Right lobe of liver (tissue), 6 donors: ENCODE results near the gene WBP2NL. TPM values are rescaled to one million over a fixed set of nuclear protein-coding genes. Genes with fewer than 3 reads are reported as not detected.

Experiments used
- ATAC-seq, 4 donors: fragments of 200-7000 bp; cut with Tn5 transposase; one replicate each; pipeline ENCODE4 v1.9.1; 2020; ENCODE audit warnings: mild to moderate bottlenecking in 4 of 4, moderate library complexity in 4 of 4
- DNase-seq, 3 donors: peaks; one replicate each; pipeline ENCODE4 v3.0.0-alpha.2; 2020
- H3K27ac ChIP-seq, 3 donors: fragments of 200-600 bp; one replicate each; pipeline ENCODE4 v1.8.0; 2022
- H3K27me3 ChIP-seq, 2 donors: fragments of 200-600 bp; one replicate each; pipeline ENCODE4 v1.8.0; 2022
- H3K36me3 ChIP-seq, 4 donors: fragments of 200-600 bp; sonication (generic) in 1 of 4; one replicate each; pipeline versions ENCODE4 v1.5.1 to v1.8.0; 2017 to 2022; ENCODE audit warnings: control low read depth in 1 of 4
- H3K4me1 ChIP-seq, 4 donors: fragments of 200-600 bp; sonication (generic) in 1 of 4; one replicate each; pipeline versions ENCODE4 v1.5.1 to v1.8.0; 2017 to 2022; ENCODE audit warnings: control low read depth in 1 of 4
- H3K4me3 ChIP-seq, 3 donors: fragments of 200-600 bp; one replicate each; pipeline ENCODE4 v1.8.0; 2022
- H3K9me3 ChIP-seq, 4 donors: fragments of 200-600 bp; sonication (generic) in 1 of 4; one replicate each; pipeline versions ENCODE4 v1.5.1 to v1.8.0; 2017 to 2022; ENCODE audit warnings: control low read depth in 1 of 4
- POLR2A ChIP-seq: fragments of 450-650 bp; IDR thresholded peaks from one replicate; pipeline ENCODE4 v1.6.1; 2017; ENCODE audit warnings: antibody characterized with exemption, mild to moderate bottlenecking
- WGBS: methylation state at CpG from one replicate; pipeline ENCODE4 v1.1.6; 2018; ENCODE audit warnings: low coverage, low lambda C conversion rate; ENCODE audit not compliant: insufficient coverage; ENCODE audit errors: missing lambda C conversion rate; 5-methylcytosine and 5-hydroxymethylcytosine counted together
- intact Hi-C, 2 donors: fragments of 100-400 bp; cut with DNase I; formaldehyde crosslinking; loops; one replicate each; pipeline versions ENCODE4 v1.11.2 to v1.14.1; 2022
- total RNA-seq, 6 experiments: library from RNA; depleted of rRNA in 2 of 6; stranded (reverse); fragments of >200 nt in 2 of 6; fragmentation: NEBNext Ultra II Directional in 3 of 6; extraction: Animal tissue kit (Norgen Biotek cat#: 25700) in 3 of 6; gene quantifications; one replicate each; pipeline versions ENCODE4 v1.1.0 to v1.2.4, GENCODE V29; 2016 to 2023
- TF ChIP-seq, protein P1 (sequence below), 4 donors: fragments of 200-600 bp in 3 of 4; fragments of 450-650 bp in 1 of 4; IDR thresholded peaks; one replicate each; pipeline versions ENCODE4 v1.5.1 to v1.8.0; 2016 to 2022; ENCODE audit warnings: antibody characterized with exemption in 4 of 4, mild to moderate bottlenecking in 2 of 4
- donor health status: DM: no; HTN: yes; CAD: no.
- donor health status: DM: no; HTN: no; CAD: no.
- donor health status: DM: no; HTN: no; CAD: no.
- donor health status: DM: no; HTN: yes; CAD: no.
- donor health status: DM: no; HTN: yes; CAD: no.

WBP2NL gene
- total RNA-seq, 6 experiments from 2014 or later, result 0.12 to 0.72 (median 0.63) TPM

DNA sequence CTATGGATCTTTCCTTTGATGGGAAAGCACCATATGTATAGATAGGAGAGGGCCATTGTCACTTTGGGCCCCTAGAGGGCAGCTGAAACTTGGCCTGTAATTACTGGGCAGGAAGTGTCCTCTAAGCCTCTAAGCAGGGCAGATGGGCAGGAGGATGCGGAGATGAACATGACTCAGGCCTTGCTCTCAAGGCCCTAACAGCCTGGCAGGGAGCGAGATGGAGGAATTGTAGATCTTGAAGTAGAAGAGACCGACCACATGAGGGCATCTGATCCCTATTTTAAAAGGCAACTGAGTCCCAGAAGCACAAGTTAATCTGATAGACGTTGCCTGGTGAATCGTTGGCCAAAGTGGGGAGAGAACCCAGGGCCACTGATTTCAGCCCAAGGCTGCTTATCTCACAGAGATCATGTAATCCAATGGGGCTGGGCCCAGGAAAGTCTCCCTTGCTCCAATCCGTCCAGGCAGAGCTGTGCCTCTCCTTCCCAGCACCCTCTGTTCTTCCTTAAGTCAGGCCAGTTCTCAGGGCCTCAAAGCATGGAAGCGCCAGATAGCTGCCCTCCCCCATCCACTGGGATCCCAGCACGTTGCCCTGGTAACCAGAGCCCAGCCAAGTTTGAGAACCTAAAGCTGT is 31.9 kb upstream of the WBP2NL start:
- Histone ChIP-seq H3K9me3 (no peaks in the 10 kb centered on the region), H3K4me3 (no peak overlapping the region), H3K27me3 (no peaks in the 10 kb centered on the region), H3K27ac (no peak overlapping the region), H3K4me1 (no peaks in the 10 kb centered on the region), H3K36me3 (no peaks in the 10 kb centered on the region)
- intact Hi-C loops, result loop anchor here in 1 of 2 donors (10.0 kb wide), 1 partner anchor 468 kb away; the partner anchor contains the start of gene NFAM1
- 31% methylated on average over 7 of the region's 8 CpGs for WGBS
- ATAC-seq, result peak; percentile 70 to 91 (median 83)
- TF ChIP-seq POLR2A, result no peak
- TF ChIP-seq, protein P1, sequence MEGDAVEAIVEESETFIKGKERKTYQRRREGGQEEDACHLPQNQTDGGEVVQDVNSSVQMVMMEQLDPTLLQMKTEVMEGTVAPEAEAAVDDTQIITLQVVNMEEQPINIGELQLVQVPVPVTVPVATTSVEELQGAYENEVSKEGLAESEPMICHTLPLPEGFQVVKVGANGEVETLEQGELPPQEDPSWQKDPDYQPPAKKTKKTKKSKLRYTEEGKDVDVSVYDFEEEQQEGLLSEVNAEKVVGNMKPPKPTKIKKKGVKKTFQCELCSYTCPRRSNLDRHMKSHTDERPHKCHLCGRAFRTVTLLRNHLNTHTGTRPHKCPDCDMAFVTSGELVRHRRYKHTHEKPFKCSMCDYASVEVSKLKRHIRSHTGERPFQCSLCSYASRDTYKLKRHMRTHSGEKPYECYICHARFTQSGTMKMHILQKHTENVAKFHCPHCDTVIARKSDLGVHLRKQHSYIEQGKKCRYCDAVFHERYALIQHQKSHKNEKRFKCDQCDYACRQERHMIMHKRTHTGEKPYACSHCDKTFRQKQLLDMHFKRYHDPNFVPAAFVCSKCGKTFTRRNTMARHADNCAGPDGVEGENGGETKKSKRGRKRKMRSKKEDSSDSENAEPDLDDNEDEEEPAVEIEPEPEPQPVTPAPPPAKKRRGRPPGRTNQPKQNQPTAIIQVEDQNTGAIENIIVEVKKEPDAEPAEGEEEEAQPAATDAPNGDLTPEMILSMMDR (IDR thresholded peaks at IDR 0.05), result peak; percentile 44 to 54 (median 48)
- no peak for DNase-seq

DNA sequence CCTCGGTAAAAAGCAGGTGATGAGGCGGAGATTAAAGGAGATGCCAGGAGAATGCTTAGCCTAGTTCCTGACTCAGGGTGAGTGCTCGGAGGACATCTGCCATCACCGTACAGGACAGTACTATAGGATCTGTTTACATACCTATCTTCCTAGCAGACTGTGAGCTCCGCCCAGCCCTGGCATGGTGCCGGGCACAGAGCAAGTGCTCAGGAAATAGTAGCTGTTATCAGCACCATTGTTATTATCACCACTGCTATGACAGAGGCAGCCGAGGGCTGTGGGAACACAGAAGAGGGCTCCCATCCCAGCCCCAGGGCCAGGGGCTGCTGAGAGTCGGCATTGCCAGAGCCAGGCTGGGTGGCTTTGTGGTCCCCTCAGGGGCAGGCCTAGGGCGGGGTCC is 30.0 kb upstream of the WBP2NL start:
- Histone ChIP-seq H3K36me3 (no peaks in the 10 kb centered on the region), H3K4me1 (no peaks in the 10 kb centered on the region), H3K4me3 (no peak overlapping the region), H3K27me3 (no peaks in the 10 kb centered on the region), H3K27ac (no peak overlapping the region), H3K9me3 (no peaks in the 10 kb centered on the region)
- ATAC-seq (no peak), DNase-seq (no peak)
- TF ChIP-seq, protein P1 (IDR thresholded peaks at IDR 0.05), result no peak
- TF ChIP-seq POLR2A, result no peak
- intact Hi-C loops, result loop anchor here in 1 of 2 donors (10.0 kb wide), 1 partner anchor 466 kb away; the partner anchor contains the start of gene NFAM1
- 49% methylated on average over 6 of the region's 9 CpGs for WGBS

DNA sequence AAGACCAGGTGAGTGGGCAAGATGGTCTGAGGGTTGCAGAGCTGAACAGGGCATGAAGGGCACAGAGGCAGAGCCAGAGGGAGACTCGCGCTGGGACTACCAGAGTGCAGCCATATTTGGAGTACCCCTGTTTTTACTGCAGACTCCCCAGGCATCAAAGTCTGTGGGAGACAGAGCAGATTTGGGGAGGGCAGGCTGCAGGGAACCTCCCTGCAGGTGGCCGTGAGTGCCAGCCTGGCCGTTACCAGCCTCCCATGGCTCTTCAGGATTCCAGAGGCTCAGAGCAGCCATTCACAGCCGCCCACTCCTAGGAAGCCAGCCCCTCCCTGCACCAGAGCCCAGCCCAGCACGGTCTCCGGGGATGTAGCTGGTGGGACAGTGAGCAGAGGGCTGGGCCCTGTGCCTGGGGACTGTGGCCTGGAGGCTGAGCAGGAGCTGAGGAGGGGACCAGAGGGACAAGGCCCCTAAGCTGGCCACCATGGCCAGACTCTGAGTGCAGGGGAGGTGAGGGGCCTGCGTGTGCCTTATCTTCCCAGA is 29.4 kb upstream of the WBP2NL start, which contains the start of gene SEPTIN3:
Gene SEPTIN3, plus strand, starts transcription at position 334 of the 537 bp plus-strand sequence. CDS start 2,050 bp downstream, outside the sequence.
- H3K27me3 ChIP-seq, result no peaks in the 10 kb centered on the region
- no peak within 1 kb of the TSS for H3K4me3 ChIP-seq
- no peaks in the 10 kb centered on the region for H3K9me3 ChIP-seq
- ATAC-seq (no peak), DNase-seq (no peak)
- WGBS, result 90% methylated on average over 2 of the region's 8 CpGs
- H3K4me1 ChIP-seq, result no peaks in the 10 kb centered on the region
- no peaks in the 10 kb centered on the region for H3K36me3 ChIP-seq
- H3K27ac ChIP-seq, result no peak within 1 kb of the TSS
- intact Hi-C loops, result loop anchor here in 1 of 2 donors (10.0 kb wide), 1 partner anchor 466 kb away; the partner anchor contains the start of gene NFAM1
- no peak for TF ChIP-seq POLR2A
- TF ChIP-seq, protein P1 (IDR thresholded peaks at IDR 0.05), result no peak

DNA sequence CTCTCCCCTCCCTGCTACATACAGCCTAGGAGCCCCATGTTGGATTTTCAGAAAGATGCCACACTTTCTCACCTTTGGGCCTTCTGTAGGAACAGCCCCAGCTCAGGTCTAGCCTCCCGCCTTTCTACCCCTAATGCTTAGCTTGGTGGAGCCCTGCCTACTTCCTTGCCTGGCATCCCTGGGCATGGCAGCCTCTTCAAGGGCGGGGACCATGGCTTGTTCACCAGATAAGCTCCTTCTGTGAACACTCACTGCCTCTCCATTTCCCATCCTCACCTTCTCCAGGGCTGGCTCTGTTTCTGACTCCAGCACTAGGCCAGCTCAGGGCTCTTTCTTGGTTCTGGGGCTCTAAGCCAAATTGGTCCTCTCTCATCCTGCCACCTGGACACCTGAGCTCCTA is 28.0 kb upstream of the WBP2NL start:
- WGBS, result 50% methylated on average over 1 of the region's 2 CpGs
- no peaks in the 10 kb centered on the region for H3K36me3 ChIP-seq
- H3K4me1 ChIP-seq, result no peaks in the 10 kb centered on the region
- no peak for ATAC-seq
- H3K27ac ChIP-seq, result no peak overlapping the region
- H3K9me3 ChIP-seq, result no peaks in the 10 kb centered on the region
- intact Hi-C loops, result no loop called here
- TF ChIP-seq POLR2A, result no peak
- TF ChIP-seq, protein P1 (IDR thresholded peaks at IDR 0.05), result no peak
- H3K27me3 ChIP-seq, result no peaks in the 10 kb centered on the region
- DNase-seq, result no peak
- H3K4me3 ChIP-seq, result no peak overlapping the region
